WTC11 (cell line): ENCODE measurements around the gene AKR1B15. TPM values are rescaled to one million over a fixed set of nuclear protein-coding genes. Genes with fewer than 3 reads are reported as not detected.

Experiments used
- ATAC-seq: fragments of 200-7000 bp; cut with Tn5 transposase; 2 replicates; pipeline ENCODE4 v1.10.0; 2021; ENCODE audit warnings: mild to moderate bottlenecking, moderate library complexity
- CTCF ChIA-PET: fragments of 300-600 bp; sonication (Branson Sonifier 250); formaldehyde crosslinking; loops from one replicate; lab custom pipeline; 2021; ENCODE audit warnings: antibody characterized with exemption; lab: Charles Lee
- POLR2A ChIA-PET: fragments of 350-600 bp; sonication (Branson Sonifier 250); formaldehyde crosslinking; loops from one replicate; lab custom pipeline; 2021; ENCODE audit warnings: antibody characterized with exemption; lab: Charles Lee
- DNase-seq: peaks from one replicate; pipeline ENCODE4 v3.0.0; 2021; ENCODE audit warnings: low spot score
- H3K27ac Mint-ChIP-seq: 2 replicates; pipeline ENCODE4 v1.8.0; 2021; ENCODE audit warnings: mixed read lengths
- H3K27me3 Mint-ChIP-seq: 2 replicates; pipeline ENCODE4 v1.8.0; 2021; ENCODE audit warnings: low read depth, mild to moderate bottlenecking, moderate library complexity, mixed read lengths
- H3K36me3 Mint-ChIP-seq: 2 replicates; pipeline ENCODE4 v1.8.0; 2021; ENCODE audit warnings: mixed read lengths
- H3K4me1 Mint-ChIP-seq: 2 replicates; pipeline ENCODE4 v1.8.0; 2022; ENCODE audit warnings: mixed read lengths
- H3K4me3 Mint-ChIP-seq: 2 replicates; pipeline ENCODE4 v1.8.0; 2021; ENCODE audit warnings: mild to moderate bottlenecking, moderate library complexity, mixed read lengths
- H3K9me3 Mint-ChIP-seq: 2 replicates; pipeline ENCODE4 v1.8.0; 2021; ENCODE audit warnings: mixed read lengths
- CREB1 ChIP-seq: sonication (generic); formaldehyde crosslinking; IDR thresholded peaks from 2 replicates; pipeline ENCODE4 v1.8.0; 2023; ENCODE audit warnings: mild to moderate bottlenecking, missing genetic modification reagents
- E2F1 ChIP-seq: sonication (generic); formaldehyde crosslinking; IDR thresholded peaks from 2 replicates; pipeline ENCODE4 v1.8.0; 2022; ENCODE audit warnings: mild to moderate bottlenecking, missing genetic modification reagents
- ELF4 ChIP-seq: sonication (generic); formaldehyde crosslinking; IDR thresholded peaks from 2 replicates; pipeline ENCODE4 v1.8.1; 2022; ENCODE audit warnings: low read depth, mild to moderate bottlenecking, moderate library complexity, missing genetic modification reagents
- FOXK1 ChIP-seq: sonication (generic); formaldehyde crosslinking; IDR thresholded peaks from 2 replicates; pipeline ENCODE4 v1.8.0; 2022; ENCODE audit warnings: mild to moderate bottlenecking, moderate library complexity, missing genetic modification reagents
- GABPB1 ChIP-seq: sonication (generic); formaldehyde crosslinking; IDR thresholded peaks from 2 replicates; pipeline ENCODE4 v1.8.1; 2023; ENCODE audit warnings: mild to moderate bottlenecking, missing genetic modification reagents
- JAZF1 ChIP-seq: fragments of 250-450 bp; sonication (Bioruptor Pico); IDR thresholded peaks from 2 replicates; pipeline ENCODE4 v1.9.0; 2021; ENCODE audit warnings: moderate library complexity, mild to moderate bottlenecking, inconsistent platforms
- MXD4 ChIP-seq: fragments of 250-450 bp; sonication (Bioruptor Pico); IDR thresholded peaks from 2 replicates; pipeline ENCODE4 v1.8.0; 2021; ENCODE audit warnings: mild to moderate bottlenecking, moderate library complexity, borderline replicate concordance
- NFE2L1 ChIP-seq: sonication (generic); formaldehyde crosslinking; IDR thresholded peaks from 2 replicates; pipeline ENCODE4 v1.8.1; 2023; ENCODE audit warnings: missing genetic modification reagents
- PREB ChIP-seq: sonication (generic); formaldehyde crosslinking; IDR thresholded peaks from 2 replicates; pipeline ENCODE4 v1.8.1; 2022; ENCODE audit warnings: mild to moderate bottlenecking, missing genetic modification reagents, moderate library complexity, borderline replicate concordance
- SOX15 ChIP-seq: fragments of 250-450 bp; sonication (Bioruptor Pico); IDR thresholded peaks from 2 replicates; pipeline ENCODE4 v1.9.0; 2021; ENCODE audit warnings: mild to moderate bottlenecking
- TEAD1 ChIP-seq: sonication (generic); formaldehyde crosslinking; IDR thresholded peaks from 2 replicates; pipeline ENCODE4 v1.8.0; 2022; ENCODE audit warnings: mild to moderate bottlenecking, missing genetic modification reagents
- USF2 ChIP-seq: sonication (generic); formaldehyde crosslinking; IDR thresholded peaks from 2 replicates; pipeline ENCODE4 v1.8.1; 2023; ENCODE audit warnings: mild to moderate bottlenecking, missing genetic modification reagents, moderate library complexity
- ZNF138 ChIP-seq: sonication (generic); formaldehyde crosslinking; conservative IDR thresholded peaks from 2 replicates; pipeline ENCODE4 v1.8.1; 2022; ENCODE audit warnings: mild to moderate bottlenecking, moderate library complexity, missing genetic modification reagents
- ZNF219 ChIP-seq: sonication (generic); formaldehyde crosslinking; IDR thresholded peaks from 2 replicates; pipeline ENCODE4 v1.8.0; 2023; ENCODE audit warnings: missing genetic modification reagents, mild to moderate bottlenecking, borderline replicate concordance
- ZNF232 ChIP-seq: sonication (generic); formaldehyde crosslinking; IDR thresholded peaks from 2 replicates; pipeline ENCODE4 v1.8.0; 2022; ENCODE audit warnings: mild to moderate bottlenecking, missing genetic modification reagents
- ZNF281 ChIP-seq: sonication (generic); formaldehyde crosslinking; IDR thresholded peaks from 2 replicates; pipeline ENCODE4 v1.8.0; 2023; ENCODE audit warnings: mild to moderate bottlenecking, missing genetic modification reagents
- ZNF416 ChIP-seq: fragments of 250-450 bp; sonication (Bioruptor Pico); IDR thresholded peaks from 2 replicates; pipeline ENCODE4 v1.9.0; 2021; ENCODE audit warnings: mild to moderate bottlenecking, inconsistent platforms
- ZNF671 ChIP-seq: fragments of 250-450 bp; sonication (Bioruptor Pico); IDR thresholded peaks from 2 replicates; pipeline ENCODE4 v1.8.0; 2021; ENCODE audit warnings: mild to moderate bottlenecking
- total RNA-seq: library from RNA; stranded (reverse); gene quantifications from 3 replicates; pipeline ENCODE4 v1.2.3, GENCODE V29; 2021
- TF ChIP-seq, protein P1 (sequence below): sonication (generic); formaldehyde crosslinking; IDR thresholded peaks from 2 replicates; pipeline ENCODE4 v1.8.0; 2023; ENCODE audit warnings: missing genetic modification reagents, mild to moderate bottlenecking, borderline replicate concordance
- TF ChIP-seq, protein P2 (sequence below): sonication (generic); formaldehyde crosslinking; IDR thresholded peaks from 2 replicates; pipeline ENCODE4 v1.8.1; 2023; ENCODE audit warnings: mild to moderate bottlenecking, missing genetic modification reagents

Gene AKR1B15
- total RNA-seq, 1 experiment from 2014 or later, result not detected

DNA sequence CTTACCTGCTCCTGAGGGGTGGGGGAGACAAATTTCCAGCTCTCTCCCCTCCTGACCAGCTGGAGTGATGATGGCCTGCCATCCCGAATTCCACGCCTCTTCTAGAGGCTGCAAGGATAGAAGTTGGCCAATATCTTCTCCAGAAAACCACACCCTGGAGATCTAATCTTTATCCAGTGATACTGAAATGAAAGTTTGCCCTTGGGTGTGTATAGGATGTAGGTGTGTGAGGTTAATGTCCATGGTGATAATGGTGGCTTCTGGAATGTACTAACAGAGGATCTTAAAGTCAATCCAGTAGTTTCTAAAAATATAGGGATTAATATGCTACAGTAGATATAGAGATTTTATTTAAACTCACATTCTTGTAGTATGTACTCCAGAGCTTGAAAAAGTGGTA is 22.2 kb downstream of the AKR1B15 start:
- TF ChIP-seq FOXK1 (no peak), ZNF219 (no peak), ELF4 (no peak), ZNF416 (CRISPR knock-in tag) (no peak), TEAD1 (no peak), CREB1 (CRISPR knock-in tag) (no peak), ZNF138 (CRISPR knock-in tag) (no peak), NFE2L1 (CRISPR knock-in tag) (no peak), JAZF1 (no peak), ZNF671 (no peak), USF2 (CRISPR knock-in tag) (no peak), SOX15 (no peak), ZNF281 (CRISPR knock-in tag) (no peak), ZNF232 (CRISPR knock-in tag) (no peak), PREB (no peak), MXD4 (no peak), E2F1 (CRISPR knock-in tag) (no peak), GABPB1 (CRISPR knock-in tag) (no peak)
- TF ChIP-seq, protein P1, sequence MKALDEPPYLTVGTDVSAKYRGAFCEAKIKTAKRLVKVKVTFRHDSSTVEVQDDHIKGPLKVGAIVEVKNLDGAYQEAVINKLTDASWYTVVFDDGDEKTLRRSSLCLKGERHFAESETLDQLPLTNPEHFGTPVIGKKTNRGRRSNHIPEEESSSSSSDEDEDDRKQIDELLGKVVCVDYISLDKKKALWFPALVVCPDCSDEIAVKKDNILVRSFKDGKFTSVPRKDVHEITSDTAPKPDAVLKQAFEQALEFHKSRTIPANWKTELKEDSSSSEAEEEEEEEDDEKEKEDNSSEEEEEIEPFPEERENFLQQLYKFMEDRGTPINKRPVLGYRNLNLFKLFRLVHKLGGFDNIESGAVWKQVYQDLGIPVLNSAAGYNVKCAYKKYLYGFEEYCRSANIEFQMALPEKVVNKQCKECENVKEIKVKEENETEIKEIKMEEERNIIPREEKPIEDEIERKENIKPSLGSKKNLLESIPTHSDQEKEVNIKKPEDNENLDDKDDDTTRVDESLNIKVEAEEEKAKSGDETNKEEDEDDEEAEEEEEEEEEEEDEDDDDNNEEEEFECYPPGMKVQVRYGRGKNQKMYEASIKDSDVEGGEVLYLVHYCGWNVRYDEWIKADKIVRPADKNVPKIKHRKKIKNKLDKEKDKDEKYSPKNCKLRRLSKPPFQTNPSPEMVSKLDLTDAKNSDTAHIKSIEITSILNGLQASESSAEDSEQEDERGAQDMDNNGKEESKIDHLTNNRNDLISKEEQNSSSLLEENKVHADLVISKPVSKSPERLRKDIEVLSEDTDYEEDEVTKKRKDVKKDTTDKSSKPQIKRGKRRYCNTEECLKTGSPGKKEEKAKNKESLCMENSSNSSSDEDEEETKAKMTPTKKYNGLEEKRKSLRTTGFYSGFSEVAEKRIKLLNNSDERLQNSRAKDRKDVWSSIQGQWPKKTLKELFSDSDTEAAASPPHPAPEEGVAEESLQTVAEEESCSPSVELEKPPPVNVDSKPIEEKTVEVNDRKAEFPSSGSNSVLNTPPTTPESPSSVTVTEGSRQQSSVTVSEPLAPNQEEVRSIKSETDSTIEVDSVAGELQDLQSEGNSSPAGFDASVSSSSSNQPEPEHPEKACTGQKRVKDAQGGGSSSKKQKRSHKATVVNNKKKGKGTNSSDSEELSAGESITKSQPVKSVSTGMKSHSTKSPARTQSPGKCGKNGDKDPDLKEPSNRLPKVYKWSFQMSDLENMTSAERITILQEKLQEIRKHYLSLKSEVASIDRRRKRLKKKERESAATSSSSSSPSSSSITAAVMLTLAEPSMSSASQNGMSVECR (CRISPR knock-in tag), result no peak
- TF ChIP-seq, protein P2, sequence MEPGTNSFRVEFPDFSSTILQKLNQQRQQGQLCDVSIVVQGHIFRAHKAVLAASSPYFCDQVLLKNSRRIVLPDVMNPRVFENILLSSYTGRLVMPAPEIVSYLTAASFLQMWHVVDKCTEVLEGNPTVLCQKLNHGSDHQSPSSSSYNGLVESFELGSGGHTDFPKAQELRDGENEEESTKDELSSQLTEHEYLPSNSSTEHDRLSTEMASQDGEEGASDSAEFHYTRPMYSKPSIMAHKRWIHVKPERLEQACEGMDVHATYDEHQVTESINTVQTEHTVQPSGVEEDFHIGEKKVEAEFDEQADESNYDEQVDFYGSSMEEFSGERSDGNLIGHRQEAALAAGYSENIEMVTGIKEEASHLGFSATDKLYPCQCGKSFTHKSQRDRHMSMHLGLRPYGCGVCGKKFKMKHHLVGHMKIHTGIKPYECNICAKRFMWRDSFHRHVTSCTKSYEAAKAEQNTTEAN (CRISPR knock-in tag), result no peak
- Mint-ChIP-seq H3K36me3 (peaks cover 31% of the 10 kb centered on the region), H3K4me1 (no peaks in the 10 kb centered on the region), H3K4me3 (no peak overlapping the region), H3K9me3 (peaks cover 56% of the 10 kb centered on the region), H3K27me3 (peaks cover 15% of the 10 kb centered on the region), H3K27ac (no peak overlapping the region)
- DNase-seq (no peak), ATAC-seq (no peak)
- POLR2A ChIA-PET, result no interaction called here
- CTCF ChIA-PET, result no interaction called here
